Uterus (tissue), 4 donors: ENCODE measurements around the gene LIX1L. TPM values are rescaled to one million over a fixed set of nuclear protein-coding genes. Genes with fewer than 3 reads are reported as not detected.

Experiments used
- DNase-seq, 2 donors: peaks; one replicate each; pipeline ENCODE4 v3.0.0-alpha.2; 2019 to 2020
- H3K27ac ChIP-seq, 2 donors: fragments of 200-600 bp; sonication (generic); 1 replicate in 1 of 2; 2 replicates in 1 of 2; pipeline ENCODE4 v1.5.1; 2016 to 2018
- H3K27me3 ChIP-seq, 2 donors: fragments of 200-600 bp; sonication (generic); one replicate each; pipeline ENCODE4 v1.5.1; 2018 to 2019; ENCODE audit warnings: control low read depth in 1 of 2
- H3K36me3 ChIP-seq, 2 donors: fragments of 200-600 bp; sonication (generic); one replicate each; pipeline ENCODE4 v1.5.1; 2019; ENCODE audit warnings: control low read depth in 1 of 2
- H3K4me1 ChIP-seq, 2 donors: fragments of 200-600 bp; sonication (generic); one replicate each; pipeline ENCODE4 v1.5.1; 2018 to 2019; ENCODE audit warnings: control low read depth in 1 of 2
- H3K4me3 ChIP-seq, 2 donors: fragments of 200-600 bp; sonication (generic); 1 replicate in 1 of 2; 2 replicates in 1 of 2; pipeline ENCODE4 v1.5.1; 2018 to 2019; ENCODE audit warnings: mild to moderate bottlenecking in 1 of 2
- H3K9me3 ChIP-seq, 2 donors: fragments of 200-600 bp; sonication (generic); one replicate each; pipeline ENCODE4 v1.5.1; 2019; ENCODE audit warnings: control low read depth in 1 of 2
- CTCF ChIP-seq, 4 experiments: fragments of 200-600 bp in 2 of 4; fragments of 450-650 bp in 2 of 4; sonication (generic) in 2 of 4; IDR thresholded peaks; one replicate each; pipeline ENCODE4 v1.5.1; 2016 to 2019; ENCODE audit warnings: antibody characterized with exemption in 4 of 4, mild to moderate bottlenecking in 2 of 4, moderate library complexity in 1 of 4
- POLR2A ChIP-seq, 2 donors: fragments of 450-650 bp; IDR thresholded peaks; one replicate each; pipeline ENCODE4 v1.6.1; 2016; ENCODE audit warnings: antibody characterized with exemption in 2 of 2, mild to moderate bottlenecking in 1 of 2, moderate library complexity in 1 of 2
- intact Hi-C: fragments of 100-400 bp; cut with DNase I; formaldehyde crosslinking; loops from one replicate; pipeline ENCODE4 v1.15.1; 2023; ENCODE audit warnings: low total_unique reads
- total RNA-seq, 4 donors: library from RNA; depleted of rRNA in 3 of 4; stranded (reverse); fragments of >200 nt in 3 of 4; gene quantifications; one replicate each; pipeline versions ENCODE4 v1.1.0 to v1.2.4, GENCODE V29; 2014 to 2023
- donor health status: DM: yes; HTN: yes; CAD: no.

LIX1L gene
- total RNA-seq, 4 donors from 2014 or later: 12.3 to 69.0 (median 32.2) TPM

GRCh38 chr1:145893306-145894055, 64.3 kb downstream of the LIX1L start:
- Histone ChIP-seq H3K27ac (peak overlapping the region; percentile 95 to 96), H3K4me3 (no peak overlapping the region), H3K36me3 (no peaks in the 10 kb centered on the region), H3K9me3 (no peaks in the 10 kb centered on the region), H3K27me3 (no peaks in the 10 kb centered on the region), H3K4me1 (peaks cover 5 to 8% of the 10 kb centered on the region in 2 donors)
- no peak for TF ChIP-seq POLR2A (IDR thresholded peaks at IDR 0.05)
- TF ChIP-seq CTCF (IDR thresholded peaks at IDR 0.05): no peak
- intact Hi-C loops: loop anchor here (10.0 kb wide), 1 partner anchor 121 kb away; no protein-coding TSS in a partner anchor
- DNase-seq: no peak

GRCh38 chr1:145892486-145893087, 65.2 kb downstream of the LIX1L start:
- no peaks in the 10 kb centered on the region for H3K27me3 ChIP-seq
- DNase-seq: peak; percentile 34 to 67
- H3K27ac ChIP-seq: peak overlapping the region; percentile 95 to 96
- H3K36me3 ChIP-seq: no peaks in the 10 kb centered on the region
- no peaks in the 10 kb centered on the region for H3K9me3 ChIP-seq
- TF ChIP-seq POLR2A (IDR thresholded peaks at IDR 0.05) (no peak), CTCF (IDR thresholded peaks at IDR 0.05) (no peak)
- peaks cover 5 to 8% of the 10 kb centered on the region in 2 donors for H3K4me1 ChIP-seq
- H3K4me3 ChIP-seq: no peak overlapping the region
- intact Hi-C loops: loop anchor here (10.0 kb wide), 1 partner anchor 122 kb away; no protein-coding TSS in a partner anchor

- TF ChIP-seq POLR2A (IDR thresholded peaks at IDR 0.05) (peak; percentile 32 to 59), CTCF (IDR thresholded peaks at IDR 0.05) (peak; percentile 91 to 98 (median 98))
- intact Hi-C loops: loop anchor here (10.0 kb wide), 1 partner anchor 123 kb away; no protein-coding TSS in a partner anchor
- Histone ChIP-seq H3K27me3 (no peaks in the 10 kb centered on the region), H3K27ac (peak overlapping the region; percentile 95 to 96), H3K36me3 (no peaks in the 10 kb centered on the region), H3K4me3 (peak overlapping the region; percentile 2 to 13), H3K4me1 (peaks cover 5 to 8% of the 10 kb centered on the region in 2 donors), H3K9me3 (no peaks in the 10 kb centered on the region)
- DNase-seq: peak; percentile 95 to 99
Measured at GRCh38 chr1:145891587-145892485, 66.0 kb downstream of the LIX1L start.

GRCh38 chr1:145891143-145891542, 66.7 kb downstream of the LIX1L start:
- H3K27ac ChIP-seq: peak overlapping the region; percentile 95 to 96
- no peak for TF ChIP-seq POLR2A (IDR thresholded peaks at IDR 0.05)
- no peak for TF ChIP-seq CTCF (IDR thresholded peaks at IDR 0.05)
- H3K27me3 ChIP-seq: no peaks in the 10 kb centered on the region
- intact Hi-C loops: loop anchor here (10.0 kb wide), 1 partner anchor 124 kb away; no protein-coding TSS in a partner anchor
- DNase-seq: no peak
- H3K4me1 ChIP-seq: peaks cover 5 to 8% of the 10 kb centered on the region in 2 donors
- H3K4me3 ChIP-seq: no peak overlapping the region
- H3K9me3 ChIP-seq: no peaks in the 10 kb centered on the region
- no peaks in the 10 kb centered on the region for H3K36me3 ChIP-seq
